Neural cell (in vitro differentiated cells): ENCODE results near the gene C12orf60.

Experiments used
- EP300 ChIP-seq: fragments of 450-650 bp; conservative IDR thresholded peaks from 2 replicates; pipeline ENCODE4 v1.6.1; 2014; ENCODE audit warnings: antibody characterized with exemption, mild to moderate bottlenecking, moderate library complexity; ENCODE audit not compliant: poor library complexity, severe bottlenecking
- EZH2 ChIP-seq: fragments of 200-600, 300-800 bp; shearing (Covaris generic), sonication (generic); IDR thresholded peaks from 2 replicates; pipeline ENCODE4 v1.6.1; 2014; ENCODE audit warnings: antibody characterized with exemption, low read length, borderline replicate concordance, mild to moderate bottlenecking; ENCODE audit not compliant: insufficient read depth, poor library complexity, severe bottlenecking
- POLR2AphosphoS5 ChIP-seq: IDR thresholded peaks from 2 replicates; pipeline ENCODE4 v1.6.1; 2012
- TF ChIP-seq, protein P1 (sequence below): IDR thresholded peaks from 2 replicates; pipeline ENCODE4 v1.6.1; 2012; ENCODE audit warnings: borderline replicate concordance
- TF ChIP-seq, protein P2 (sequence below): fragments of 450-650 bp; IDR thresholded peaks from 2 replicates; pipeline ENCODE4 v1.5.1; 2014; ENCODE audit warnings: antibody characterized with exemption, mild to moderate bottlenecking, moderate library complexity; ENCODE audit not compliant: poor library complexity, severe bottlenecking

DNA sequence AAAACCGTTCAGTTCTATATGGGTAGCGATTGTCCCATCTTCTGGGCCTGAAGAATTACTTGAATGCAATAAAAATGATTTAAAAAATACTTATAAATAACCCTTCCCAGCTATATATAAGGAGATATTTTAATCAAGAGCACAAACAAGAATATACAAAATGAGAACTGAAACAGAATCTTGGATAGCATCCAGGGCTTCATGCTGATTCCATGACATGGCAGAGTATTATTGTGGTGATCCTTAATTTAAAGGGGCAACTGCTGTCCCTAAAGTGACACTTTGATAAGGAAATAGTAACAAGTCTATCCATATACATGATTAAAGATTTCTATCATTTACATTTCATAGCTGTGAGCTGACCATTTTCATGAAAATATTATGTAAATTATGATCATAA, 19.0 kb upstream of the C12orf60 start:
- TF ChIP-seq, protein P1, sequence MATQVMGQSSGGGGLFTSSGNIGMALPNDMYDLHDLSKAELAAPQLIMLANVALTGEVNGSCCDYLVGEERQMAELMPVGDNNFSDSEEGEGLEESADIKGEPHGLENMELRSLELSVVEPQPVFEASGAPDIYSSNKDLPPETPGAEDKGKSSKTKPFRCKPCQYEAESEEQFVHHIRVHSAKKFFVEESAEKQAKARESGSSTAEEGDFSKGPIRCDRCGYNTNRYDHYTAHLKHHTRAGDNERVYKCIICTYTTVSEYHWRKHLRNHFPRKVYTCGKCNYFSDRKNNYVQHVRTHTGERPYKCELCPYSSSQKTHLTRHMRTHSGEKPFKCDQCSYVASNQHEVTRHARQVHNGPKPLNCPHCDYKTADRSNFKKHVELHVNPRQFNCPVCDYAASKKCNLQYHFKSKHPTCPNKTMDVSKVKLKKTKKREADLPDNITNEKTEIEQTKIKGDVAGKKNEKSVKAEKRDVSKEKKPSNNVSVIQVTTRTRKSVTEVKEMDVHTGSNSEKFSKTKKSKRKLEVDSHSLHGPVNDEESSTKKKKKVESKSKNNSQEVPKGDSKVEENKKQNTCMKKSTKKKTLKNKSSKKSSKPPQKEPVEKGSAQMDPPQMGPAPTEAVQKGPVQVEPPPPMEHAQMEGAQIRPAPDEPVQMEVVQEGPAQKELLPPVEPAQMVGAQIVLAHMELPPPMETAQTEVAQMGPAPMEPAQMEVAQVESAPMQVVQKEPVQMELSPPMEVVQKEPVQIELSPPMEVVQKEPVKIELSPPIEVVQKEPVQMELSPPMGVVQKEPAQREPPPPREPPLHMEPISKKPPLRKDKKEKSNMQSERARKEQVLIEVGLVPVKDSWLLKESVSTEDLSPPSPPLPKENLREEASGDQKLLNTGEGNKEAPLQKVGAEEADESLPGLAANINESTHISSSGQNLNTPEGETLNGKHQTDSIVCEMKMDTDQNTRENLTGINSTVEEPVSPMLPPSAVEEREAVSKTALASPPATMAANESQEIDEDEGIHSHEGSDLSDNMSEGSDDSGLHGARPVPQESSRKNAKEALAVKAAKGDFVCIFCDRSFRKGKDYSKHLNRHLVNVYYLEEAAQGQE: no peak
- TF ChIP-seq, protein P2, sequence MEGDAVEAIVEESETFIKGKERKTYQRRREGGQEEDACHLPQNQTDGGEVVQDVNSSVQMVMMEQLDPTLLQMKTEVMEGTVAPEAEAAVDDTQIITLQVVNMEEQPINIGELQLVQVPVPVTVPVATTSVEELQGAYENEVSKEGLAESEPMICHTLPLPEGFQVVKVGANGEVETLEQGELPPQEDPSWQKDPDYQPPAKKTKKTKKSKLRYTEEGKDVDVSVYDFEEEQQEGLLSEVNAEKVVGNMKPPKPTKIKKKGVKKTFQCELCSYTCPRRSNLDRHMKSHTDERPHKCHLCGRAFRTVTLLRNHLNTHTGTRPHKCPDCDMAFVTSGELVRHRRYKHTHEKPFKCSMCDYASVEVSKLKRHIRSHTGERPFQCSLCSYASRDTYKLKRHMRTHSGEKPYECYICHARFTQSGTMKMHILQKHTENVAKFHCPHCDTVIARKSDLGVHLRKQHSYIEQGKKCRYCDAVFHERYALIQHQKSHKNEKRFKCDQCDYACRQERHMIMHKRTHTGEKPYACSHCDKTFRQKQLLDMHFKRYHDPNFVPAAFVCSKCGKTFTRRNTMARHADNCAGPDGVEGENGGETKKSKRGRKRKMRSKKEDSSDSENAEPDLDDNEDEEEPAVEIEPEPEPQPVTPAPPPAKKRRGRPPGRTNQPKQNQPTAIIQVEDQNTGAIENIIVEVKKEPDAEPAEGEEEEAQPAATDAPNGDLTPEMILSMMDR: no peak
- TF ChIP-seq EZH2: no peak
- TF ChIP-seq POLR2AphosphoS5: no peak
- no peak for TF ChIP-seq EP300
